HG03575 (cell line): ENCODE measurements around the gene UGT2B15.
"Not testable (repeated sequence)": the region's sequence is repeated elsewhere in the genome, so short reads cannot be mapped to it uniquely, and the experiment has no call there.

Experiments used
- ATAC-seq: cut with Tn5 transposase; IDR thresholded peaks from one replicate; pipeline ENCODE4 v1.9.1; 2021; ENCODE audit not compliant: unreplicated experiment, insufficient number of reproducible peaks, low FRiP score; ENCODE audit errors: extremely low read depth

Gene UGT2B15

GRCh38 chr4:68670479-68670939 is at the start of gene UGT2B15:
Gene UGT2B15, minus strand, starts transcription at chr4:68670652. Its CDS starts 34 bp downstream, at chr4:68670618.
- not testable (repeated sequence) for ATAC-seq

- no peak for ATAC-seq
These were observed 48.6 kb upstream of the UGT2B15 start for GRCh38 chr4:68719075-68719473.

GRCh38 chr4:68718447-68719074 is 48.1 kb upstream of the UGT2B15 start:
- ATAC-seq = no peak

- no peak for ATAC-seq
These were observed 47.5 kb upstream of the UGT2B15 start for GRCh38 chr4:68717999-68718398.

- ATAC-seq = no peak
These were observed 43.9 kb upstream of the UGT2B15 start for GRCh38 chr4:68714400-68714799.

- ATAC-seq = no peak
These were observed 41.8 kb upstream of the UGT2B15 start for GRCh38 chr4:68712207-68712606.

- no peak for ATAC-seq
These were observed 38.1 kb upstream of the UGT2B15 start for GRCh38 chr4:68708566-68708965.

GRCh38 chr4:68703168-68703567 is 32.7 kb upstream of the UGT2B15 start:
- not testable (repeated sequence) for ATAC-seq

- ATAC-seq = no peak
These were observed 29.7 kb upstream of the UGT2B15 start for GRCh38 chr4:68700152-68700551.

GRCh38 chr4:68693325-68694075 is 23.0 kb upstream of the UGT2B15 start:
- no peak for ATAC-seq

- ATAC-seq = no peak
These were observed 20.7 kb upstream of the UGT2B15 start for GRCh38 chr4:68691186-68691585.

GRCh38 chr4:68683034-68683433 is 12.6 kb upstream of the UGT2B15 start:
- ATAC-seq = no peak

GRCh38 chr4:68681298-68681697 is 10.8 kb upstream of the UGT2B15 start:
- not testable (repeated sequence) for ATAC-seq

GRCh38 chr4:68673143-68673542 is 2.7 kb upstream of the UGT2B15 start:
- no peak for ATAC-seq

- ATAC-seq = not testable (repeated sequence)
These were observed 765 bp upstream of the UGT2B15 start for GRCh38 chr4:68671217-68671616.

- not testable (repeated sequence) for ATAC-seq
These were observed 1.8 kb downstream of the UGT2B15 start for GRCh38 chr4:68668537-68669163.

- not testable (repeated sequence) for ATAC-seq
These were observed 2.9 kb downstream of the UGT2B15 start for GRCh38 chr4:68667551-68667950.

GRCh38 chr4:68664721-68665120 is 5.7 kb downstream of the UGT2B15 start:
- ATAC-seq = not testable (repeated sequence)

- not testable (repeated sequence) for ATAC-seq
These were observed 7.4 kb downstream of the UGT2B15 start for GRCh38 chr4:68662836-68663574.
